Activated CD4-positive, alpha-beta T cell treated with anti-CD3 and anti-CD28 coated beads for 36 hours (primary cell): ENCODE results near the gene CRTAC1. TPM values are rescaled to one million over a fixed set of nuclear protein-coding genes. Genes with fewer than 3 reads are reported as not detected.

ENCODE experiments used
- ATAC-seq: fragments of 200-7000 bp; cut with Tn5 transposase; one replicate; pipeline ENCODE4 v1.10.0; 2021; ENCODE audit warnings: mild to moderate bottlenecking, moderate library complexity
- CTCF ChIA-PET: fragments of 350-600 bp; sonication (Branson Sonifier 250); formaldehyde crosslinking; loops from one replicate; lab custom pipeline; 2021; ENCODE audit warnings: antibody characterized with exemption; lab: Charles Lee
- POLR2A ChIA-PET: fragments of 350-600 bp; sonication (Branson Sonifier 250); formaldehyde crosslinking; loops from one replicate; lab custom pipeline; 2021; ENCODE audit warnings: antibody characterized with exemption, inconsistent platforms; lab: Charles Lee
- DNase-seq: peaks from one replicate; pipeline ENCODE4 v3.0.0-alpha.2; 2020
- H3K27ac Mint-ChIP-seq: one replicate; pipeline ENCODE4 v1.8.0; 2021; ENCODE audit warnings: mixed read lengths
- H3K27me3 Mint-ChIP-seq: one replicate; pipeline ENCODE4 v1.8.0; 2021; ENCODE audit warnings: mixed read lengths
- H3K36me3 Mint-ChIP-seq: one replicate; pipeline ENCODE4 v1.8.0; 2021; ENCODE audit warnings: low read depth, mixed read lengths
- H3K4me1 Mint-ChIP-seq: one replicate; pipeline ENCODE4 v1.8.0; 2021; ENCODE audit warnings: mixed read lengths
- H3K4me3 Mint-ChIP-seq: one replicate; pipeline ENCODE4 v1.8.0; 2021; ENCODE audit warnings: mild to moderate bottlenecking, moderate library complexity, mixed read lengths
- H3K9me3 Mint-ChIP-seq: one replicate; pipeline ENCODE4 v1.8.0; 2021; ENCODE audit warnings: low read depth, mixed read lengths
- intact Hi-C, 2 experiments: fragments of 100-400 bp; cut with DNase I in 1 of 2; cut with micrococcal nuclease in 1 of 2; formaldehyde crosslinking; loops; one replicate each; pipeline versions ENCODE4 v1.14.2 to v1.15.1; 2022 to 2024; cut with DNase I, micrococcal nuclease
- total RNA-seq, 2 experiments: library from RNA; stranded (reverse); gene quantifications; one replicate each; pipeline ENCODE4 v1.2.3, GENCODE V29; 2021

CRTAC1 gene
- total RNA-seq, 2 experiments from 2014 or later = not detected

GRCh38 chr10:98030991-98031431 is 590 bp upstream of the CRTAC1 start:
- H3K4me1 Mint-ChIP-seq = peaks cover 3% of the 10 kb centered on the region
- no peaks in the 10 kb centered on the region for H3K36me3 Mint-ChIP-seq
- DNase-seq (no peak), ATAC-seq (no peak)
- CTCF ChIA-PET = interaction anchor here (0.6 to 1.9 kb wide), 2 partner anchors 10 to 1309 kb away, joined by 3 to 10 read pairs; no protein-coding TSS in a partner anchor
- H3K27ac Mint-ChIP-seq = no peak overlapping the region
- intact Hi-C loops = loop anchor here in 1 of 2 experiments (10.0 kb wide), 1 partner anchor 236 kb away; no protein-coding TSS in a partner anchor
- H3K27me3 Mint-ChIP-seq = peaks cover 60% of the 10 kb centered on the region
- no peak overlapping the region for H3K4me3 Mint-ChIP-seq
- H3K9me3 Mint-ChIP-seq = no peaks in the 10 kb centered on the region
- POLR2A ChIA-PET = no interaction called here

- peaks cover 45% of the 10 kb centered on the region for H3K27me3 Mint-ChIP-seq
- H3K9me3 Mint-ChIP-seq = no peaks in the 10 kb centered on the region
- DNase-seq = no peak
- no peaks in the 10 kb centered on the region for H3K36me3 Mint-ChIP-seq
- ChIA-PET CTCF (interaction anchor here (0.8 to 2.0 kb wide), 6 partner anchors 10 to 285 kb away, joined by 3 to 21 read pairs (median 4); no protein-coding TSS in a partner anchor), POLR2A (no interaction called here)
- H3K27ac Mint-ChIP-seq = no peak overlapping the region
- peaks cover 3% of the 10 kb centered on the region for H3K4me1 Mint-ChIP-seq
- intact Hi-C loops = loop anchor here (5.0 to 10.0 kb wide), 3 partner anchors 117 to 237 kb away; no protein-coding TSS in a partner anchor
- no peak overlapping the region for H3K4me3 Mint-ChIP-seq
- no peak for ATAC-seq
These were observed 1.0 kb downstream of the CRTAC1 start for GRCh38 chr10:98029149-98030092.

- Mint-ChIP-seq H3K36me3 (no peaks in the 10 kb centered on the region), H3K4me3 (no peak overlapping the region), H3K27me3 (peaks cover 39% of the 10 kb centered on the region), H3K4me1 (peaks cover 3% of the 10 kb centered on the region), H3K9me3 (no peaks in the 10 kb centered on the region), H3K27ac (no peak overlapping the region)
- DNase-seq (peak; percentile 85), ATAC-seq (peak; percentile 92)
- CTCF ChIA-PET = interaction anchor here (0.6 to 3.0 kb wide), 18 partner anchors 8 to 1591 kb away, joined by 3 to 21 read pairs (median 4); no protein-coding TSS in a partner anchor
- intact Hi-C loops = loop anchor here (1.0 to 5.0 kb wide), 3 partner anchors 114 to 236 kb away; no protein-coding TSS in a partner anchor
- POLR2A ChIA-PET = no interaction called here
These were observed 2.2 kb downstream of the CRTAC1 start for GRCh38 chr10:98028168-98028770.

GRCh38 chr10:98023024-98023423 is 7.4 kb downstream of the CRTAC1 start:
- no peaks in the 10 kb centered on the region for H3K36me3 Mint-ChIP-seq
- H3K9me3 Mint-ChIP-seq = no peaks in the 10 kb centered on the region
- H3K4me3 Mint-ChIP-seq = no peak overlapping the region
- H3K4me1 Mint-ChIP-seq = no peaks in the 10 kb centered on the region
- ChIA-PET CTCF (interaction anchor here (0.6 to 0.9 kb wide), 2 partner anchors 9 to 264 kb away, joined by 3 read pairs; no protein-coding TSS in a partner anchor), POLR2A (no interaction called here)
- H3K27me3 Mint-ChIP-seq = peaks cover 14% of the 10 kb centered on the region
- ATAC-seq = no peak
- no peak for DNase-seq
- no peak overlapping the region for H3K27ac Mint-ChIP-seq
- intact Hi-C loops = no loop called here

- Mint-ChIP-seq H3K27me3 (peaks cover 15% of the 10 kb centered on the region), H3K36me3 (no peaks in the 10 kb centered on the region), H3K27ac (no peak overlapping the region), H3K4me1 (no peaks in the 10 kb centered on the region), H3K9me3 (no peaks in the 10 kb centered on the region), H3K4me3 (no peak overlapping the region)
- ATAC-seq (no peak), DNase-seq (no peak)
- ChIA-PET CTCF (no interaction called here), POLR2A (no interaction called here)
- intact Hi-C loops = no loop called here
These were observed 9.6 kb downstream of the CRTAC1 start for GRCh38 chr10:98020784-98021183.

- Mint-ChIP-seq H3K36me3 (no peaks in the 10 kb centered on the region), H3K4me1 (no peaks in the 10 kb centered on the region), H3K27ac (no peak overlapping the region), H3K27me3 (peaks cover 15% of the 10 kb centered on the region), H3K4me3 (no peak overlapping the region), H3K9me3 (no peaks in the 10 kb centered on the region)
- no peak for ATAC-seq
- ChIA-PET CTCF (interaction anchor here (0.6 kb wide), 1 partner anchor 296 kb away, joined by 3 read pairs; no protein-coding TSS in a partner anchor), POLR2A (no interaction called here)
- intact Hi-C loops = no loop called here
- no peak for DNase-seq
These were observed 10.2 kb downstream of the CRTAC1 start for GRCh38 chr10:98020254-98020653.

- Mint-ChIP-seq H3K9me3 (no peaks in the 10 kb centered on the region), H3K36me3 (no peaks in the 10 kb centered on the region), H3K4me3 (no peak overlapping the region), H3K4me1 (no peaks in the 10 kb centered on the region), H3K27ac (no peak overlapping the region), H3K27me3 (peaks cover 15% of the 10 kb centered on the region)
- ATAC-seq (no peak), DNase-seq (no peak)
- CTCF ChIA-PET = interaction anchor here (0.6 kb wide), 1 partner anchor 296 kb away, joined by 3 read pairs; no protein-coding TSS in a partner anchor
- intact Hi-C loops = no loop called here
- POLR2A ChIA-PET = no interaction called here
These were observed 10.6 kb downstream of the CRTAC1 start for GRCh38 chr10:98019784-98020183.

GRCh38 chr10:98016772-98017475 is 13.5 kb downstream of the CRTAC1 start:
- no peaks in the 10 kb centered on the region for H3K9me3 Mint-ChIP-seq
- intact Hi-C loops = no loop called here
- peaks cover 18% of the 10 kb centered on the region for H3K27me3 Mint-ChIP-seq
- POLR2A ChIA-PET = interaction anchor here (0.6 kb wide), 1 partner anchor 135 kb away, joined by 3 read pairs; no protein-coding TSS in a partner anchor
- H3K4me3 Mint-ChIP-seq = no peak overlapping the region
- no peaks in the 10 kb centered on the region for H3K36me3 Mint-ChIP-seq
- H3K27ac Mint-ChIP-seq = no peak overlapping the region
- DNase-seq (no peak), ATAC-seq (no peak)
- CTCF ChIA-PET = interaction anchor here (0.6 to 1.8 kb wide), 2 partner anchors 10 to 29 kb away, joined by 6 to 9 read pairs; no protein-coding TSS in a partner anchor
- H3K4me1 Mint-ChIP-seq = no peaks in the 10 kb centered on the region

- ATAC-seq (no peak), DNase-seq (no peak)
- Mint-ChIP-seq H3K27me3 (peaks cover 19% of the 10 kb centered on the region), H3K4me3 (no peak overlapping the region), H3K9me3 (no peaks in the 10 kb centered on the region), H3K27ac (no peak overlapping the region), H3K4me1 (no peaks in the 10 kb centered on the region), H3K36me3 (no peaks in the 10 kb centered on the region)
- ChIA-PET CTCF (interaction anchor here (0.6 to 1.2 kb wide), 5 partner anchors 9 to 99 kb away, joined by 3 read pairs; no protein-coding TSS in a partner anchor), POLR2A (no interaction called here)
- intact Hi-C loops = no loop called here
These were observed 16.6 kb downstream of the CRTAC1 start for GRCh38 chr10:98013776-98014175.

GRCh38 chr10:98013122-98013521 is 17.3 kb downstream of the CRTAC1 start:
- H3K36me3 Mint-ChIP-seq = no peaks in the 10 kb centered on the region
- H3K27me3 Mint-ChIP-seq = peaks cover 19% of the 10 kb centered on the region
- H3K9me3 Mint-ChIP-seq = no peaks in the 10 kb centered on the region
- POLR2A ChIA-PET = no interaction called here
- H3K27ac Mint-ChIP-seq = no peak overlapping the region
- no peak overlapping the region for H3K4me3 Mint-ChIP-seq
- CTCF ChIA-PET = interaction anchor here (0.6 to 1.1 kb wide), 4 partner anchors 21 to 98 kb away, joined by 3 read pairs; no protein-coding TSS in a partner anchor
- intact Hi-C loops = no loop called here
- no peak for DNase-seq
- H3K4me1 Mint-ChIP-seq = no peaks in the 10 kb centered on the region
- no peak for ATAC-seq
